H7 (cell line): ENCODE data around the gene PRAMEF4. TPM values are rescaled to one million over a fixed set of nuclear protein-coding genes. Genes with fewer than 3 reads are reported as not detected.
"Not testable (repeated sequence)": the region's sequence is repeated elsewhere in the genome, so short reads cannot be mapped to it uniquely, and the experiment has no call there.

Source experiments
- DNase-seq: peaks from one replicate; pipeline ENCODE4 v3.0.0; 2012
- H3K27me3 ChIP-seq: 2 replicates; pipeline ENCODE4 v1.6.0; 2011; ENCODE audit warnings: mild to moderate bottlenecking, low read length; ENCODE audit not compliant: control insufficient read depth, insufficient read depth
- H3K36me3 ChIP-seq: replicated peaks from 2 replicates; pipeline ENCODE4 v1.5.1; 2011; ENCODE audit warnings: low read length; ENCODE audit not compliant: control insufficient read depth, insufficient read depth
- H3K4me3 ChIP-seq: 2 replicates; pipeline ENCODE4 v1.5.1; 2011; ENCODE audit warnings: low read depth, mild to moderate bottlenecking, control low read depth, low read length, moderate library complexity; ENCODE audit not compliant: insufficient read depth
- total RNA-seq: library from RNA; depleted of rRNA; stranded (reverse); fragments of >200 nt; shearing (Covaris generic); gene quantifications from 2 replicates; pipeline ENCODE4 v1.2.3, GENCODE V29; 2014; rRNA removed

Gene PRAMEF4
- not detected in 2 replicates for total RNA-seq

DNA sequence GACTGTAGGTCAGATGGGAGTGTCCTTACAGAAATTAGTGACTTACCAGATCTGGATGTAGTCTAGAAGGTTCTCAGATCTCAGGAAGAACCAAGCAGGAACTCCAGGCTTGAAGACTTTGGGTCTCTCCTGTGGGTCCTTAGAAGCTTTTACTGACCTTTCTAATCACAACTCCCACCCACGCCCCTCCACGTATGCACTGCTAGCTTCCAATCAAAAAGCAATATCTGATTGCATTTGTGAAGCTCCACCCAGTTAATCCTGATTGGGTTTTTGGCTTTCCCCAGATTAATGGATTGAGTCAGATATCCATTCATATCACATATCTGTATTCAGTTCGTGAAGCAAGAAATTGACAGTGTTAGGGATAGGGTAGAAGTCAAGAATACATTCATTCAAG, at the start of gene PRAMEF4:
TSS of gene PRAMEF4 (minus strand) at position 101 of the 400 bp plus-strand sequence. CDS start 2,807 bp downstream, outside the sequence.
- not testable (repeated sequence) for H3K27me3 ChIP-seq, H3K4me3 ChIP-seq, DNase-seq, H3K36me3 ChIP-seq

DNA sequence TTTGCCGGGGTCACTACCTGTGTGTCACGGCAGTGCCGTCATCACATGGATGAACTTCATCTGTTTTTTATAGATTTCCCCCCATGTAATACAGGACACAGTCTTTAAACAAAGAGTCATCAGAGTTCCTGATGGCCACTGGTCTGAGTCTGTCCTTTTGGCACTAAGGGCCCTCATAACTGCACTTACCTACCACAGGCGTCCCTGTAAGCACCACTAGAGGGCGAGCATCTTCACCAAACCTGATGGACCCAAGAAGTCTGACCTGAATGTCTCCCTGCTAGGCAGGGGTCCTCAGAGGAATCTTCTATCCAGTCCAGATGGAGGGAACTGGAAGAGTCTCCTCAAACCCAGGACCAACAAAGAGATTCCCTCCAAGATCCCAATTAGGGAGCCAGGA, 38.4 kb upstream of the PRAMEF4 start:
- H3K36me3 ChIP-seq, DNase-seq, H3K27me3 ChIP-seq, H3K4me3 ChIP-seq: not testable (repeated sequence)

DNA sequence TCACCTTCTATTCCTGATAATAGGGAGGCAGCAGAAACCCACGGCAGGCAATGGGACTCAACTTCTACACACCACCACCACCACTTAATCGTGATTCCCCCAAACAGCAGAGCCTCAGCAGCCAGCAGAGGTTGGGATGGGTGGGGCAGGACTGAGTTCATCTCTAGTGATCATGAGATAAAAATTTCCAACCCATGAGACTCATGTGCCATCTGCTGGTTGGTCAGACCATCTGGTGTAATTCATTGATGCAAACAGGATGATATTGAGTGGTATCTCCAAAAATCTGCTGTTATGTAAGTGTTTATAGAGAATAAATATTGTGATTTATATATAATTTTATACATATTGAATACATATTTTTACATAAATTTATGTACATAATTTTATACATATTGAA, 35.7 kb upstream of the PRAMEF4 start:
- DNase-seq, H3K4me3 ChIP-seq, H3K27me3 ChIP-seq, H3K36me3 ChIP-seq: not testable (repeated sequence)

DNA sequence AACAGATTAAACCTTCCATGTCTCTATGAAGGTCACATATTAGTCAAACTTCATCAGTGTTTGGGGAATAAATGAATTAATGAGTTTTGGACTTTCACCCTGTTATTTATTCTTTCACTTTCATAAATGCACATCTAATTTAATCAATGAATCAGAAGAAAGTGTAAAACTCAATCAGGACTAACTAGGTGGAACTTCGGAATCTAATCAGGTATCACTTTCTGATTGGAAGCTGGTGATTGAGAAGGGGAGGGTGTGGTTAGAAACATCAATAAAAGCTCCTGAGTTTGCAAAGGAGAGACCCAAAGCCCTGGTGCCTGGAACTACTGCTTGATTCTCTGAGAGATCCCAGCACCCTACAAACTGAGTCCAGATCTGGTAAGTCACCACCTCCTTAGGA, 30.3 kb upstream of the PRAMEF4 start, which contains the start of gene PRAMEF7:
TSS of gene PRAMEF7 (plus strand) at position 301 of the 400 bp plus-strand sequence. CDS start 1,083 bp downstream, outside the sequence.
- H3K27me3 ChIP-seq, H3K36me3 ChIP-seq, H3K4me3 ChIP-seq, DNase-seq: not testable (repeated sequence)

DNA sequence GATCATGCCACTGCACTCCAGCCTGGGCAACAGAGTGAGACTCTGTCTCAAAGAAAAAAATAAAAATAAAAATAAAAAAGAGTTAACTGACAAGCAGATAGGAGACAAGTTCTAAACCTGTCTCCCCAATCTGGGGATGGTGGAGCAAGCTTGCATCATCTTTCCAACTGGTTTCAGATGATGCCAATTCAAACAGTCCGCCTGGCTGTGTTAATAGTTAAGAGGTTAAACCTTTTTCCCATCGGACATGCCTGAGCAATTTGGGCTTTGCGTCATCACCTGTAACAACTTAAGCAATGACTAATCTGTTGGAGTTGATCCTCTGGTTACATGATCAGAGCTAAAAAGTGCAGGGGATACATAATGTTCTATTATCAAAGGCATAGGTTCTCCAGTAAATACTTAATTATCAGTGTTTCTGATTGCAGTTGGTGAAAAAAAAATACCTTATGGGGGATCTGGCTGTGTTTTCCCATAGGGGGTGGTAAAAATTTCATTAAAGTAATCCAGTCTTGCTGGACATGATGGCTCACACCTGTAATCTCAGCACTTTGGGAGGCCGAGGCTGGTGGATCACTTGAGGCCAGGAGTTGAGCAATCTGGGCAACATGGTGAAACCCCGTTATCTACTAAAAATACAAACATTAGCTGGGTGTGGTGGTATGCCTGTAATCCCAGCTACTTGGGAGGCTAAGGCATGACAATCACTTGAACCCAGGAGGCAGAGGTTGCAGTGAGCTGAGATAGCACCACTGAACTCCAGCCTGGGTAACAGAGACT, 18.0 kb upstream of the PRAMEF4 start:
- not testable (repeated sequence) for H3K4me3 ChIP-seq, H3K27me3 ChIP-seq, DNase-seq, H3K36me3 ChIP-seq

DNA sequence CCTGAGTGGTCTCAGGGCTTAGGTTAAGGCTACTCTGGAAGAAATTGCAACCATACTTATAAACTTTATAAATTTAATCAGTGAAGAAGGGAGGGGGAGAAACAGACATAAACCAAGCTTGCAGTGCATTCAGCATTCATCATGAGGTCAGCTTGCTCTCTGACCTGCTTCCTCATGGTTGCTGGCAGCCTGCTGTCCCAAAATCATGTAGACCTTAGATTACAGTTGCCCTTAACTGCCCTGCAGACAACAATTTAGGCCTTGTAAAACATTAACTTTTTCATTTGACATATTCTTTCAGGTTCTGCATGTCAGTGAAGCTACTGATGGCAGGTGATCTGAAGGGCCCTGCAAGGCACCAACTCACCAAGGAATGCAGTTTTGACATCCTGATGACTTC, 13.2 kb upstream of the PRAMEF4 start:
- DNase-seq, result not testable (repeated sequence)

DNA sequence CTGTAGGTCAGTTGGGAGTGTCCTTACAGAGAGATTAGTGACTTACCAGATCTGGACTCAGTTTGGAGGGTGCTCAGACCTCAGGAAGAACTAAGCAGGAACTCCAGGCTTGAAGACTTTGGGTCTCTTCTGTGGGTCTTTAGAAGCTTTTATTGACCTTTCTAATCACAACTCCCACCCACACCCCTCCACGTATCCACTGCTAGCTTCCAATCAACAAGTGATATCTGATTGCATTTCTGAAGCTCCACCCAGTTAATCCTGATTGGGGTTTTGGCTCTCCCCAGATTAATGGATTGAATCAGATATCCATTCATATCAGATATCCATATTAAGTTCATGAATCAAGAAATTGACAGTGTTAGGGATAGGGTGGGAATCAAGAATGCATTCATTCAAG, 12.2 kb upstream of the PRAMEF4 start, which contains the start of gene PRAMEF10:
TSS of gene PRAMEF10 (minus strand) at position 101 of the 400 bp plus-strand sequence. CDS start 2,423 bp downstream, outside the sequence.
- H3K27me3 ChIP-seq, H3K4me3 ChIP-seq, DNase-seq, H3K36me3 ChIP-seq: not testable (repeated sequence)

More for the DNA sequence above, 13.2 kb upstream of the PRAMEF4 start:
- H3K27me3 ChIP-seq, H3K36me3 ChIP-seq, H3K4me3 ChIP-seq: not testable (repeated sequence)

DNA sequence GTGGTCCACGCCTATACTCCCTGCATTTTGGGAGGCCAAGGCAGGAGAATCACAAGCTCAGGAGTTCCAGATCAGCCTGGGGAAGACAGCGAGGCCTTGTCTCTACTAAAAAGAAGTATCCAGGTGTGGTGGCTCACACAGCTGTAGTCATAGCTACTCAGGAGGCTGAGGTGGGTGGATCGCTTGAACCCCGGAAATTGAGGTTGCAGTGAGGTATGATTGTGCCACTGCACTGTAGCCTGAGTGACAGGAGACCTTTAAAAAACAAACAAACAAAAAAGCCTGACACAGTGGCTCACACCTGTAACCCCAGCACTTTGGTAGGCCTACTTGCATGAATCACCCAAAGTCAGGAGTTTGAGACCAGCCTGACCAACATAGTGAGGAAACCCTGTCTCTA, 7.5 kb downstream of the PRAMEF4 start:
- H3K36me3 ChIP-seq, H3K4me3 ChIP-seq, H3K27me3 ChIP-seq, DNase-seq: not testable (repeated sequence)

DNA sequence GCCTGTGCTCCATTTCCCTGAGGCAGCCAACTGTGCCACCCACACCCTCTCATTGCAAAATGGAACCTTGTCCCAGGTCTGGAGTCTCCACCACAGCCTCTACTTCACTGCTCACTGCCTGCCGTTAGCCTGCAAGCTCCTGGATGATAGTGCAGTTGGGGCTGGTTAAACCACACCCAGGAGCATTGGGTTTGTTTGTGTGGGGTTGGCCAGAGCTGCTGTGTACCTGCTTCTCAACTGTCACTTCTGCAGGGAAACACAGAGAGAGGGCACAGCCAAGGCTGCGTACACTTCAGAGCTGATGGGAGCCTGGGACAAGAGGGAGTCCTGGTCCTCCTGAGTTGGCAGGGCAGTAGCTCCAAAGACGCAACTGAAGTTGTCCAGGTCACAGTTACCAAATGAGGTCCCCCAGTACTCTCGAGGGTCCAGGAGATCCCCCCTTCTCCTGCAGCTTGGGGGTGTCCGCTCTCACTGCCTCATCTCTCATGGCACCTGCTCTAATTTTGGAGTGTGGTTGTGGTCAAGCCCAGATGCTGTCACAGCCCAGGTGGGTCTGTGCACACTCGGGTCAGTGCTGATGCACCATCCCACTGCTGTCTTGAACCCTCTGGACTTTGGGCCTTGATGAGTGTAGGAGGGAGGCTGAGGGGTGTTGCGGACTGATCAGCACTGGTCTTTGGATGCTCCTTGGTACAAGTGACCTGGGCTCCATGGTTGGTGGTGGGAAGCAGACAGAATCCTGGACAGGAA, 22.7 kb downstream of the PRAMEF4 start:
- not testable (repeated sequence) for H3K27me3 ChIP-seq, DNase-seq, H3K4me3 ChIP-seq, H3K36me3 ChIP-seq

DNA sequence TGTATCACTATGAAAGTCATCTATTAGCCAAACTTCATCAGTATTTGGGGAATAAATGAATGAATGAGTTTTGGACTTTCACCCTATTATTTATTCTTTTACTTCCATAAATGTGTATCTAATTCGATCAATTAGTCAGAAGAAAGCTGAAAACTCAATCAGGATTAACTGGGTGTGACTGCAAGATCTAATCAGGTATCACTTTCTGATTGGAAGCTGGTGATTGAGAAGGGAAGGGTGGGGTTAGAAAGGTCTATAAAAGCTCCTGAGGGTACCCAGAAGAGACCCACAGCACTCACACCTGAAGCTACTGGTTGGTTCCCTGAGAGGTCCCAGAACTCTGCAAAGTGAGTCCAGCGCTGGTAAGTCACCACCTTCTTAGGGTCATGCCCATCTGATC, 29.2 kb downstream of the PRAMEF4 start, which contains the start of gene PRAMEF2:
TSS of gene PRAMEF2 (plus strand) at position 301 of the 400 bp plus-strand sequence. CDS start 1,924 bp downstream, outside the sequence.
- not testable (repeated sequence) for H3K27me3 ChIP-seq, H3K4me3 ChIP-seq, DNase-seq, H3K36me3 ChIP-seq

DNA sequence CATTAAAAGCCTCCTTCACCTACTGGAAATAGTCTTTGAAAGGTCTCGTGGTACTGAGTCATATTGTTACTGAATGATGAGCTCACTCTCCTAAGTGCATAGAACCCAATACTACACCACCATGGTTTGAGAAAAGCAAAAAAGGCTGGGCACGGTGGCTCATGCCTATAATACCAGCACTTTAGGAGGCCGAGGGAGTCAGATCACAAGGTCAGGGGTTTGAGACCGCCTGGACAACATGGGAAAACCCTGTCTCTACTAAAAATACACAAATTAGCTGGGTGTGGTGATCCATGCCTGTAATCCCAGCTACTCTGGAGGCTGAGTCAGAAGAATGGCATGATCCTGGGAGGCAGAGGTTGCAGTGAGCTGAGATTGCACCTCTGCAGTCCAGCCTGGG, 34.2 kb downstream of the PRAMEF4 start:
- DNase-seq, result no peak
- H3K36me3 ChIP-seq, result no peaks in the 10 kb centered on the region
- no peak overlapping the region for H3K4me3 ChIP-seq
- no peaks in the 10 kb centered on the region for H3K27me3 ChIP-seq

DNA sequence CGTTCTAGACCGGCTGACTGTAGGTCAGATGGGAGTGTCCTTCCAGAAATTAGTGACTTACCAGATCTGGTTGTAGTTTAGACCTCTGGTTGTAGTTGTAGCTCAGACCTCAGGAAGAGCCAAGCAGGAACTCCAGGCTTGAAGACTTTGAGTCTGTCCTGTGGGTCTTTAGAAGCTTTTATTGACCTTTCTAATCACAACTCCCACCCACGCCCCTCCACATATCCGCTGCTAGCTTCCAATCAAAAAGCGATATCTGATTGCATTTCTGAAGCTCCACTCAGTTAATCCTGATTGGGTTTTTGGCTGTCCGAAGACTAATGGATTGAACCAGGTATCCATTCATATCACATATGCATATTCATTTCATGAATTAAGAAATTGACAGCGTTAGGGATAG, 37.4 kb downstream of the PRAMEF4 start, which contains the start of gene HNRNPCL1:
TSS of gene HNRNPCL1 (minus strand) at position 101 of the 400 bp plus-strand sequence. CDS start 431 bp downstream, outside the sequence.
- H3K4me3 ChIP-seq, H3K27me3 ChIP-seq, H3K36me3 ChIP-seq, DNase-seq: not testable (repeated sequence)

DNA sequence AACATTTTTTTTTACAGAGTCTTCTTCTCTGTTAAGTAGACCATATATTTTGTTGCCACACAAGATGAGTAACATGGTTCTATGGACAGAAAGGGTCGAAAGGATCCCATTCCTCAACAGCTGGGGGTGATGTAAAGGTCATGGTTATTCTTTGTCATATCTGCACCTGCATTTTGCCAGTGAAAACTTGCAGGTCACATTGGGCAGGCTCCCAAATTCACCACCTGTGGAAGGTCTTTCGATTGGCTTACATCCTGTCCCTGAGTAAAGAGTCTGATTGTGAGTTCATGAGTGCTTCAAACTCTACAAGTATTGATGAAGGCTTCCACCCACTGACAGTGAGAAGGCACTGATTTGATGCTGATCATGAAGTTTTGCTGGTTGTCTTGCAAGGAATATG, 52.8 kb downstream of the PRAMEF4 start:
- not testable (repeated sequence) for H3K27me3 ChIP-seq, H3K36me3 ChIP-seq, H3K4me3 ChIP-seq, DNase-seq

DNA sequence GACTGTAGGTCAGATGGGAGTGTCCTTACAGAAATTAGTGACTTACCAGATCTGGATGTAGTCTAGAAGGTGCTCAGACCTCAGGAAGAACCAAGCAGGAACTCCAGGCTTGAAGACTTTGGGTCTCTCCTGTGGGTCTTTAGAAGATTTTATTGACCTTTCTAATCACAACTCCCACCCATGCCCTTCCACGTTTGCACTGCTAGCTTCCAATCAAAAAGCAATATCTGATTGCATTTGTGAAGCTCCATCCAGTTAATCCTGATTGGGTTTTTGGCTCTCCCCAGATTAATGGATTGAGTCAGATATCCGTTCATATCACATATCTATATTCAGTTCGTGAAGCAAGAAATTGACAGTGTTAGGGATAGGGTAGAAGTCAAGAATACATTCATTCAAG, 54.7 kb downstream of the PRAMEF4 start, which contains the start of gene PRAMEF11:
TSS of gene PRAMEF11 (minus strand) at position 101 of the 400 bp plus-strand sequence. CDS start 2,621 bp downstream, outside the sequence.
- not testable (repeated sequence) for H3K4me3 ChIP-seq, H3K36me3 ChIP-seq, H3K27me3 ChIP-seq, DNase-seq
